SU-DHL-6 (cell line): ENCODE results near the gene PTPRN2.

Experiments
- H2AFZ ChIP-seq: fragments of 200-600 bp; sonication (generic); 2 replicates; pipeline ENCODE4 v1.6.1; 2014; ENCODE audit warnings: low read depth, mild to moderate bottlenecking, moderate library complexity, mixed read lengths, antibody characterized with exemption, low read length; ENCODE audit not compliant: severe bottlenecking
- H3F3A ChIP-seq: fragments of 200-600 bp; shearing (Covaris generic); 2 replicates; pipeline ENCODE4 v1.6.0; 2016; ENCODE audit warnings: antibody characterized with exemption, mild to moderate bottlenecking; ENCODE audit not compliant: insufficient read depth
- H3K27ac ChIP-seq: fragments of 200-600 bp; sonication (generic); 2 replicates; pipeline ENCODE4 v1.5.1; 2016; ENCODE audit warnings: low read depth, mild to moderate bottlenecking, low read length, moderate library complexity, mixed read lengths
- H3K27me3 ChIP-seq: fragments of 200-600 bp; sonication (generic), shearing (Covaris generic); 2 replicates; pipeline ENCODE4 v1.6.0; 2014; ENCODE audit warnings: mild to moderate bottlenecking, low read length
- H3K36me3 ChIP-seq: fragments of 200-600 bp; sonication (generic); 2 replicates; pipeline ENCODE4 v1.6.1; 2014; ENCODE audit warnings: mild to moderate bottlenecking, low read length, mixed read lengths
- H3K4me2 ChIP-seq: fragments of 300-600, 200-600 bp; shearing (Covaris generic), sonication (generic); 2 replicates; pipeline ENCODE4 v1.6.0; 2014; ENCODE audit warnings: low read length, low read depth, mild to moderate bottlenecking; ENCODE audit not compliant: poor library complexity, severe bottlenecking
- H3K4me3 ChIP-seq: fragments of 200-600 bp; sonication (generic); 2 replicates; pipeline ENCODE4 v1.5.1; 2014; ENCODE audit warnings: antibody characterized with exemption, low read length, mild to moderate bottlenecking, mixed read lengths; ENCODE audit not compliant: insufficient read depth, poor library complexity, severe bottlenecking
- H3K79me2 ChIP-seq: fragments of 200-600 bp; sonication (generic); 2 replicates; pipeline ENCODE4 v1.6.1; 2014; ENCODE audit warnings: mild to moderate bottlenecking, low read length, moderate library complexity; ENCODE audit not compliant: insufficient read depth
- H3K9ac ChIP-seq: fragments of 200-600 bp; sonication (generic); 2 replicates; pipeline ENCODE4 v1.7.0; 2014; ENCODE audit warnings: mild to moderate bottlenecking, low read length
- H3K9me2 ChIP-seq: fragments of 200-600 bp; sonication (generic); replicated peaks from 2 replicates; pipeline ENCODE4 v1.6.1; 2014; ENCODE audit warnings: low read length; ENCODE audit not compliant: insufficient read depth
- H3K9me3 ChIP-seq: fragments of 200-600 bp; sonication (generic); 2 replicates; pipeline ENCODE4 v1.6.1; 2014; ENCODE audit warnings: low read length, mixed read lengths; ENCODE audit not compliant: insufficient read depth
- H4K20me1 ChIP-seq: fragments of 200-600 bp; sonication (generic); 2 replicates; pipeline ENCODE4 v1.6.1; 2014; ENCODE audit warnings: low read depth, mild to moderate bottlenecking, antibody characterized with exemption, low read length, moderate library complexity, mixed read lengths
- EZH2phosphoT487 ChIP-seq: fragments of 200-600 bp; sonication (generic), shearing (Covaris generic); conservative IDR thresholded peaks from 2 replicates; pipeline ENCODE4 v1.6.1; 2018; ENCODE audit warnings: mild to moderate bottlenecking, antibody characterized with exemption, low read length, moderate library complexity, mixed read lengths
- TF ChIP-seq, protein P1 (sequence below): fragments of 200-600 bp; sonication (generic); IDR thresholded peaks from one replicate; pipeline ENCODE4 v1.5.1; 2017; ENCODE audit warnings: antibody characterized with exemption, mild to moderate bottlenecking, low read length, moderate library complexity; ENCODE audit not compliant: insufficient read depth, poor library complexity, severe bottlenecking

PTPRN2 gene

GRCh38 chr7:158246960-158247673 is 340.5 kb downstream of the PTPRN2 start:
- no peak for TF ChIP-seq EZH2phosphoT487
- TF ChIP-seq, protein P1, sequence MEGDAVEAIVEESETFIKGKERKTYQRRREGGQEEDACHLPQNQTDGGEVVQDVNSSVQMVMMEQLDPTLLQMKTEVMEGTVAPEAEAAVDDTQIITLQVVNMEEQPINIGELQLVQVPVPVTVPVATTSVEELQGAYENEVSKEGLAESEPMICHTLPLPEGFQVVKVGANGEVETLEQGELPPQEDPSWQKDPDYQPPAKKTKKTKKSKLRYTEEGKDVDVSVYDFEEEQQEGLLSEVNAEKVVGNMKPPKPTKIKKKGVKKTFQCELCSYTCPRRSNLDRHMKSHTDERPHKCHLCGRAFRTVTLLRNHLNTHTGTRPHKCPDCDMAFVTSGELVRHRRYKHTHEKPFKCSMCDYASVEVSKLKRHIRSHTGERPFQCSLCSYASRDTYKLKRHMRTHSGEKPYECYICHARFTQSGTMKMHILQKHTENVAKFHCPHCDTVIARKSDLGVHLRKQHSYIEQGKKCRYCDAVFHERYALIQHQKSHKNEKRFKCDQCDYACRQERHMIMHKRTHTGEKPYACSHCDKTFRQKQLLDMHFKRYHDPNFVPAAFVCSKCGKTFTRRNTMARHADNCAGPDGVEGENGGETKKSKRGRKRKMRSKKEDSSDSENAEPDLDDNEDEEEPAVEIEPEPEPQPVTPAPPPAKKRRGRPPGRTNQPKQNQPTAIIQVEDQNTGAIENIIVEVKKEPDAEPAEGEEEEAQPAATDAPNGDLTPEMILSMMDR: no peak
- no peaks in the 10 kb centered on the region for H3K27me3 ChIP-seq

GRCh38 chr7:158246272-158246959 is 341.2 kb downstream of the PTPRN2 start:
- H3K9ac ChIP-seq: no peak overlapping the region
- no peak overlapping the region for H3K4me2 ChIP-seq
- H2AFZ ChIP-seq: no peak overlapping the region
- H3K27me3 ChIP-seq: no peaks in the 10 kb centered on the region
- H3K9me2 ChIP-seq: no peaks in the 10 kb centered on the region
- no peak overlapping the region for H3K4me3 ChIP-seq
- H4K20me1 ChIP-seq: no peaks in the 10 kb centered on the region
- H3F3A ChIP-seq: no peaks in the 10 kb centered on the region
- H3K9me3 ChIP-seq: peaks cover 11% of the 10 kb centered on the region
- no peaks in the 10 kb centered on the region for H3K36me3 ChIP-seq
- no peak overlapping the region for H3K27ac ChIP-seq
- H3K79me2 ChIP-seq: no peaks in the 10 kb centered on the region
- TF ChIP-seq, protein P1: no peak
- TF ChIP-seq EZH2phosphoT487: no peak

More at GRCh38 chr7:158246960-158247673, 340.5 kb downstream of the PTPRN2 start:
- no peak overlapping the region for H3K4me2 ChIP-seq
- H3K27ac ChIP-seq: no peak overlapping the region
- no peak overlapping the region for H3K4me3 ChIP-seq
- no peaks in the 10 kb centered on the region for H3K36me3 ChIP-seq
- no peaks in the 10 kb centered on the region for H4K20me1 ChIP-seq
- peaks cover 11% of the 10 kb centered on the region for H3K9me3 ChIP-seq
- no peaks in the 10 kb centered on the region for H3K79me2 ChIP-seq
- no peak overlapping the region for H2AFZ ChIP-seq
- H3F3A ChIP-seq: no peaks in the 10 kb centered on the region
- no peak overlapping the region for H3K9ac ChIP-seq
- H3K9me2 ChIP-seq: no peaks in the 10 kb centered on the region

GRCh38 chr7:158245724-158246041 is 341.9 kb downstream of the PTPRN2 start:
- no peaks in the 10 kb centered on the region for H3F3A ChIP-seq
- H3K36me3 ChIP-seq: no peaks in the 10 kb centered on the region
- H3K27me3 ChIP-seq: no peaks in the 10 kb centered on the region
- no peak overlapping the region for H3K27ac ChIP-seq
- H2AFZ ChIP-seq: no peak overlapping the region
- TF ChIP-seq, protein P1: no peak
- TF ChIP-seq EZH2phosphoT487: no peak
- no peak overlapping the region for H3K4me2 ChIP-seq
- no peak overlapping the region for H3K9ac ChIP-seq
- H3K9me3 ChIP-seq: peaks cover 8% of the 10 kb centered on the region
- H4K20me1 ChIP-seq: no peaks in the 10 kb centered on the region
- H3K4me3 ChIP-seq: no peak overlapping the region
- H3K9me2 ChIP-seq: no peaks in the 10 kb centered on the region
- no peaks in the 10 kb centered on the region for H3K79me2 ChIP-seq
